Gastrocnemius medialis (tissue), 4 donors: Measurements from ENCODE around the gene DCTD.

Experiments used
- CTCF ChIP-seq, 5 experiments: fragments of 450-650 bp in 3 of 5; fragments of 200-600 bp in 2 of 5; sonication (generic) in 2 of 5; IDR thresholded peaks in 4 of 5; conservative IDR thresholded peaks in 1 of 5; 1 replicate in 4 of 5; 2 replicates in 1 of 5; pipeline ENCODE4 v1.5.1; 2016 to 2019; ENCODE audit warnings: antibody characterized with exemption in 5 of 5, mild to moderate bottlenecking in 3 of 5, moderate library complexity in 3 of 5
- POLR2A ChIP-seq, 2 donors: fragments of 450-650 bp; IDR thresholded peaks; one replicate each; pipeline ENCODE4 v1.6.1; 2017; ENCODE audit warnings: antibody characterized with exemption in 2 of 2, mild to moderate bottlenecking in 2 of 2, moderate library complexity in 2 of 2

- no peak for TF ChIP-seq CTCF (IDR thresholded peaks at IDR 0.05 in 4 of 5, conservative IDR thresholded peaks at IDR 0.05 in 1 of 5)
- no peak for TF ChIP-seq POLR2A (IDR thresholded peaks at IDR 0.05)
These were observed 10.4 kb downstream of the DCTD start for GRCh38 chr4:182906786-182907185.
